ENCODE measurements around the gene SLC66A1. TPM values are rescaled to one million over a fixed set of nuclear protein-coding genes. Genes with fewer than 3 reads are reported as not detected.

The SLC66A1 gene
- total and polyA plus RNA-seq, 9 of the 15 experiments (the other 6 are each of a cell fraction or from before 2014, with no cell fraction given): 1.2 to 40.8 (median 18.6) TPM

DNA sequence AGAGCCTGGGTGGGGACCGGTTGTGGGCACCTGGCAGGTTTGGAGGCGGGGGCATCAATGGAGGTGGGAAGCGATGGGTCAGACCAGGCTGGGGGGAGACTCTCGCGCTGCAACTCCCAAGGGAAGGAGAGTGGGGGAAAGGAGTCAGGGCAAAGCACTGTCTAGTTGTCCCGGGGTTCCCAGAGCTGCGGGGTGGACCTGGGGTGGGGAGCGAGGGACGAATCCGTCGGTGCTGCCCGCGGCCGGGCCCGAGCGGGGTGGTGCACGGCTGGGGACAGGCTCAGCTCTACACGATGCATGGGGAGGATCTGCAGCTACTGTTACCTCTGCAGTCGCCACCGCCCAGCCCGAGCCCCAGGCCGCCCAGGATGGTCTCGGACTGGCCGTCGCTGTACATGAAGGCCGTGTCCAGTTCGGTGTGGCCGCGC, 609 bp upstream of the SLC66A1 start (continued):
- TF ChIP-seq ZBTB40 (IDR thresholded peaks at IDR 0.05) (0 out of 2 replicates have a peak, but pooled peaks have one; percentile 55), ZBTB40 (CRISPR knock-in tag; IDR thresholded peaks at IDR 0.05) (no peak), KLF1 (tag; IDR thresholded peaks at IDR 0.05) (no peak; the same call in 1 of the 2 replicates), ZNF212 (CRISPR knock-in tag; IDR thresholded peaks at IDR 0.05) (no peak), HDAC1 (IDR thresholded peaks at IDR 0.05) (no peak), HNRNPH1 (optimal IDR thresholded peaks at IDR 0.05; ENCODE audit: low read depth, low read length) (no peak), ELF4 (CRISPR knock-in tag; IDR thresholded peaks at IDR 0.05) (no peak), SRSF7 (optimal IDR thresholded peaks at IDR 0.05; ENCODE audit: low read depth, low read length) (no peak), NCOA6 (IDR thresholded peaks at IDR 0.05) (no peak), CREB1 (IDR thresholded peaks at IDR 0.05) (no peak), CREB1 (CRISPR knock-in tag; IDR thresholded peaks at IDR 0.05) (peak; percentile 42; the same call in 1 of the 2 replicates), FOXJ3 (CRISPR knock-in tag; IDR thresholded peaks at IDR 0.05) (no peak), NFXL1 (CRISPR knock-in tag; IDR thresholded peaks at IDR 0.05) (no peak), PTRF (tag; IDR thresholded peaks at IDR 0.05) (no peak), EP400 (IDR thresholded peaks at IDR 0.05) (no peak), TRIM24 (IDR thresholded peaks at IDR 0.05) (no peak), ZNF830 (CRISPR knock-in tag; IDR thresholded peaks at IDR 0.05) (no peak), ZNF217 (CRISPR knock-in tag; IDR thresholded peaks at IDR 0.05) (no peak), THRB (CRISPR knock-in tag; conservative IDR thresholded peaks at IDR 0.05) (0 out of 2 replicates have a peak, but pooled peaks have one; percentile 23), TAF7 (tag; IDR thresholded peaks at IDR 0.05) (no peak)
- TF ChIP-seq, protein P1, sequence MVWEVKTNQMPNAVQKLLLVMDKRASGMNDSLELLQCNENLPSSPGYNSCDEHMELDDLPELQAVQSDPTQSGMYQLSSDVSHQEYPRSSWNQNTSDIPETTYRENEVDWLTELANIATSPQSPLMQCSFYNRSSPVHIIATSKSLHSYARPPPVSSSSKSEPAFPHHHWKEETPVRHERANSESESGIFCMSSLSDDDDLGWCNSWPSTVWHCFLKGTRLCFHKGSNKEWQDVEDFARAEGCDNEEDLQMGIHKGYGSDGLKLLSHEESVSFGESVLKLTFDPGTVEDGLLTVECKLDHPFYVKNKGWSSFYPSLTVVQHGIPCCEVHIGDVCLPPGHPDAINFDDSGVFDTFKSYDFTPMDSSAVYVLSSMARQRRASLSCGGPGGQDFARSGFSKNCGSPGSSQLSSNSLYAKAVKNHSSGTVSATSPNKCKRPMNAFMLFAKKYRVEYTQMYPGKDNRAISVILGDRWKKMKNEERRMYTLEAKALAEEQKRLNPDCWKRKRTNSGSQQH (CRISPR knock-in tag; IDR thresholded peaks at IDR 0.05): peak; percentile 55; the same call in 1 of the 2 replicates

All from K562 (cell line).